Subcutaneous abdominal adipose tissue (tissue), 5 donors: ENCODE results near the gene DYNLRB2.

Experiments used
- H3K27ac ChIP-seq: one replicate; pipeline ENCODE4 v1.7.0; 2013; ENCODE audit warnings: low read depth, mild to moderate bottlenecking, inconsistent platforms, low read length, moderate library complexity
- H3K27me3 ChIP-seq, 5 donors: one replicate each; pipeline ENCODE4 v1.7.0; 2013; ENCODE audit warnings: low read length in 5 of 5, inconsistent platforms in 1 of 5; ENCODE audit not compliant: control insufficient read depth in 5 of 5, insufficient read depth in 4 of 5
- H3K36me3 ChIP-seq, 5 donors: one replicate each; pipeline ENCODE4 v1.7.0; 2013; ENCODE audit warnings: low read length in 5 of 5; ENCODE audit not compliant: control insufficient read depth in 5 of 5, insufficient read depth in 5 of 5
- H3K4me1 ChIP-seq, 5 donors: one replicate each; pipeline ENCODE4 v1.7.0; 2013; ENCODE audit warnings: low read length in 5 of 5, mild to moderate bottlenecking in 3 of 5, moderate library complexity in 1 of 5; ENCODE audit not compliant: control insufficient read depth in 5 of 5, insufficient read depth in 5 of 5
- H3K4me3 ChIP-seq, 5 donors: one replicate each; pipeline ENCODE4 v1.7.0; 2013; ENCODE audit warnings: low read length in 5 of 5, low read depth in 1 of 5
- H3K9ac ChIP-seq, 5 donors: one replicate each; pipeline ENCODE4 v1.7.0; 2013; ENCODE audit warnings: low read length in 5 of 5, mild to moderate bottlenecking in 4 of 5, moderate library complexity in 3 of 5
- H3K9me3 ChIP-seq, 5 donors: one replicate each; pipeline ENCODE4 v1.7.0; 2013; ENCODE audit warnings: low read length in 5 of 5; ENCODE audit not compliant: control insufficient read depth in 5 of 5
- donor health status: healthy.
- donor health status: healthy.
- donor health status: healthy.
- donor health status: healthy.
- donor health status: healthy.

The DYNLRB2 gene

GRCh38 chr16:80544326-80544725, 3.5 kb downstream of the DYNLRB2 start:
- Histone ChIP-seq H3K27me3 (peaks cover 0 to 4% (median 0%) of the 10 kb centered on the region in 5 donors), H3K9ac (no peak overlapping the region), H3K4me1 (peaks cover 0 to 17% (median 12%) of the 10 kb centered on the region in 5 donors), H3K36me3 (no peaks in the 10 kb centered on the region), H3K9me3 (no peaks in the 10 kb centered on the region), H3K4me3 (no peak overlapping the region), H3K27ac (no peak overlapping the region)

GRCh38 chr16:80546249-80546648, 5.5 kb downstream of the DYNLRB2 start:
- Histone ChIP-seq H3K4me1 (peaks cover 0 to 4% (median 2%) of the 10 kb centered on the region in 5 donors), H3K4me3 (no peak overlapping the region), H3K27ac (no peak overlapping the region), H3K9me3 (no peaks in the 10 kb centered on the region), H3K36me3 (no peaks in the 10 kb centered on the region), H3K27me3 (peaks cover 0 to 4% (median 0%) of the 10 kb centered on the region in 5 donors), H3K9ac (no peak overlapping the region)

- H3K27ac ChIP-seq = no peak overlapping the region
- no peak overlapping the region for H3K9ac ChIP-seq
- no peak overlapping the region for H3K4me3 ChIP-seq
- H3K27me3 ChIP-seq = peaks cover 0 to 4% (median 0%) of the 10 kb centered on the region in 5 donors
- no peaks in the 10 kb centered on the region for H3K9me3 ChIP-seq
- no peaks in the 10 kb centered on the region for H3K36me3 ChIP-seq
- no peaks in the 10 kb centered on the region for H3K4me1 ChIP-seq
Measured at GRCh38 chr16:80547145-80547544, 6.4 kb downstream of the DYNLRB2 start.

GRCh38 chr16:80552277-80552676, 11.5 kb downstream of the DYNLRB2 start:
- Histone ChIP-seq H3K4me1 (no peaks in the 10 kb centered on the region), H3K4me3 (no peak overlapping the region)

GRCh38 chr16:80554033-80554432, 13.2 kb downstream of the DYNLRB2 start:
- H3K27ac ChIP-seq = no peak overlapping the region
- no peaks in the 10 kb centered on the region for H3K36me3 ChIP-seq
- peaks cover 0 to 10% (median 3%) of the 10 kb centered on the region in 5 donors for H3K27me3 ChIP-seq
- H3K9me3 ChIP-seq = no peaks in the 10 kb centered on the region
- no peak overlapping the region for H3K9ac ChIP-seq
- H3K4me3 ChIP-seq = no peak overlapping the region
- H3K4me1 ChIP-seq = no peaks in the 10 kb centered on the region

More at GRCh38 chr16:80552277-80552676, 11.5 kb downstream of the DYNLRB2 start:
- Histone ChIP-seq H3K27me3 (peaks cover 0 to 10% (median 3%) of the 10 kb centered on the region in 5 donors), H3K27ac (no peak overlapping the region), H3K9me3 (no peaks in the 10 kb centered on the region), H3K36me3 (no peaks in the 10 kb centered on the region), H3K9ac (no peak overlapping the region)

GRCh38 chr16:80556481-80556880, 15.7 kb downstream of the DYNLRB2 start:
- H3K4me3 ChIP-seq = no peak overlapping the region

GRCh38 chr16:80557037-80557436, 16.2 kb downstream of the DYNLRB2 start:
- no peak overlapping the region for H3K4me3 ChIP-seq
- no peaks in the 10 kb centered on the region for H3K4me1 ChIP-seq
- H3K9ac ChIP-seq = no peak overlapping the region
- no peaks in the 10 kb centered on the region for H3K9me3 ChIP-seq
- H3K27me3 ChIP-seq = peaks cover 0 to 7% (median 3%) of the 10 kb centered on the region in 5 donors
- H3K27ac ChIP-seq = no peak overlapping the region
- H3K36me3 ChIP-seq = no peaks in the 10 kb centered on the region

More at GRCh38 chr16:80556481-80556880, 15.7 kb downstream of the DYNLRB2 start:
- H3K27ac ChIP-seq = no peak overlapping the region
- H3K4me1 ChIP-seq = no peaks in the 10 kb centered on the region
- H3K9ac ChIP-seq = no peak overlapping the region
- H3K9me3 ChIP-seq = no peaks in the 10 kb centered on the region
- peaks cover 0 to 10% (median 3%) of the 10 kb centered on the region in 5 donors for H3K27me3 ChIP-seq
- H3K36me3 ChIP-seq = no peaks in the 10 kb centered on the region

GRCh38 chr16:80559369-80559768, 18.6 kb downstream of the DYNLRB2 start:
- Histone ChIP-seq H3K9ac (no peak overlapping the region), H3K9me3 (no peaks in the 10 kb centered on the region), H3K36me3 (no peaks in the 10 kb centered on the region), H3K27me3 (no peaks in the 10 kb centered on the region), H3K4me1 (no peaks in the 10 kb centered on the region), H3K27ac (no peak overlapping the region), H3K4me3 (no peak overlapping the region)

- Histone ChIP-seq H3K9ac (no peak overlapping the region), H3K27ac (no peak overlapping the region), H3K9me3 (no peaks in the 10 kb centered on the region), H3K36me3 (no peaks in the 10 kb centered on the region), H3K4me3 (no peak overlapping the region), H3K4me1 (no peaks in the 10 kb centered on the region), H3K27me3 (peaks cover 0 to 6% (median 4%) of the 10 kb centered on the region in 5 donors)
Measured at GRCh38 chr16:80563066-80563465, 22.3 kb downstream of the DYNLRB2 start.

- Histone ChIP-seq H3K27me3 (peaks cover 0 to 6% (median 4%) of the 10 kb centered on the region in 5 donors), H3K27ac (no peak overlapping the region), H3K9me3 (no peaks in the 10 kb centered on the region), H3K4me1 (no peaks in the 10 kb centered on the region), H3K36me3 (no peaks in the 10 kb centered on the region), H3K9ac (no peak overlapping the region), H3K4me3 (no peak overlapping the region)
Measured at GRCh38 chr16:80564394-80564793, 23.6 kb downstream of the DYNLRB2 start.
